ENCODE measurements around the gene SERGEF. TPM values are rescaled to one million over a fixed set of nuclear protein-coding genes. Genes with fewer than 3 reads are reported as not detected.

SERGEF gene
- polyA plus RNA-seq, 2 of the 4 experiments (the other 2 are of a cell fraction), result 20.7 to 24.1 TPM

DNA sequence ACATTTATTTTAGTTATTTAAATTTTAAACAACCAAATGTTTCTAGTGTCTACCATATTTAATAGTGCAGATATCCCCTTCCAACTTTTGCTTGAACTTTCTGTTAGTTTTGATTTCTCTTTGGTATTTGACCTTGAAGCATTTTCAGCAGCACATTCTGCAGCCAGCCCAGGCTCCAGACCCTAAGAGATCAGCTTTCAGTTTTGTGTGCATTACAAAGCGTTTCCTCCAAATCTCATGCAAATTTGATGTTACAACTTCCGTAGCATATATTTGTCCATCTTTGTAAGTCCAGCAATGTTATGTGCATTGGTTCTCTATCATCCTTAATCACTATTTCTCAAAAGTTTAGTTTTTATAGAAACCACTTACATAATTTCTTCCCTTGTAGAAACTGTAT, 14.6 kb upstream of the SERGEF start:
- DNase-seq (ENCODE audit: low read depth in 1 of 2, low spot score in 1 of 2) (no peak), ATAC-seq (no peak), FAIRE-seq (no peak)
- ChIA-PET POLR2A (no interaction called here), CTCF (interaction anchor here (1.0 kb wide), 1 partner anchor 8 kb away, joined by 3 read pairs; no protein-coding TSS in a partner anchor)
- H3K9me3 ChIP-seq, result no peaks in the 10 kb centered on the region
- H3K4me1 ChIP-seq, result no peaks in the 10 kb centered on the region
- TF ChIP-seq ZNF302 (CRISPR knock-in tag; IDR thresholded peaks at IDR 0.05) (no peak), BHLHE40 (IDR thresholded peaks at IDR 0.05; ENCODE audit: low read depth, low read length) (no peak), NFE2L2 (conservative IDR thresholded peaks at IDR 0.05; ENCODE audit: low read length) (no peak), RAD21 (conservative IDR thresholded peaks at IDR 0.05 in 1 of 2, IDR thresholded peaks at IDR 0.05 in 1 of 2) (no peak), TFCP2L1 (CRISPR knock-in tag; IDR thresholded peaks at IDR 0.05) (no peak), SMC3 (IDR thresholded peaks at IDR 0.05) (no peak), EHMT2 (IDR thresholded peaks at IDR 0.05; ENCODE audit: low read depth) (no peak), ZSCAN20 (CRISPR knock-in tag; IDR thresholded peaks at IDR 0.05) (no peak)
- TF ChIP-seq, protein P1, sequence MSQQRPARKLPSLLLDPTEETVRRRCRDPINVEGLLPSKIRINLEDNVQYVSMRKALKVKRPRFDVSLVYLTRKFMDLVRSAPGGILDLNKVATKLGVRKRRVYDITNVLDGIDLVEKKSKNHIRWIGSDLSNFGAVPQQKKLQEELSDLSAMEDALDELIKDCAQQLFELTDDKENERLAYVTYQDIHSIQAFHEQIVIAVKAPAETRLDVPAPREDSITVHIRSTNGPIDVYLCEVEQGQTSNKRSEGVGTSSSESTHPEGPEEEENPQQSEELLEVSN (IDR thresholded peaks at IDR 0.05; ENCODE audit: borderline replicate concordance, low read depth), result no peak
- H3K4me2 ChIP-seq, result no peak overlapping the region
- 65% methylated on average over 2 of the region's 2 CpGs for WGBS (ENCODE audit: missing lambda C conversion rate)
- H3K4me3 ChIP-seq, result no peak overlapping the region
- H3K27ac ChIP-seq, result no peak overlapping the region

DNA sequence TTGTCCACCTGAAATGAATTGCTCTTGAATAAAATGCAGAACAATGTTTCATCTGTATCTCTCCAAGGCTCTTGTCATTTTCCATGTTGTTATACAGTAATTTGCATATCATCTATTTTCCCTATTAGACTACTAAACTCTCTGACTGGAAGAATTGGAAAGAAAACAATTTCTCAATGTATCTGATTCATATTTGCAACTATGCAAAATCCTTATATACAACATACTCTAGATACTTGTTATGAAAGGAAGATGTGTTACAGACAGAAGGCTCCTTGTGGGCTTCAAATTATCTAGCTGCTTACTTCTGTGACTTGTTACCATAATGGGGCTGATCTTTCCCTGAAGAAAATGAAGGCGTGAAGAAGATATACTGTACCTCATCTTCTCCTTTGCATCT, 9.6 kb upstream of the SERGEF start:
- Histone ChIP-seq H3K27ac (no peak overlapping the region), H3K4me1 (no peaks in the 10 kb centered on the region), H3K9me3 (no peaks in the 10 kb centered on the region), H3K4me2 (no peak overlapping the region), H3K4me3 (no peak overlapping the region)
- FAIRE-seq (no peak), ATAC-seq (no peak), DNase-seq (ENCODE audit: low read depth in 1 of 2, low spot score in 1 of 2) (no peak)
- ChIA-PET CTCF (no interaction called here), POLR2A (no interaction called here)
- WGBS (ENCODE audit: missing lambda C conversion rate), result 3% methylated on average over 1 of the region's 1 CpG
- TF ChIP-seq EHMT2 (IDR thresholded peaks at IDR 0.05; ENCODE audit: low read depth), result no peak
- peak; percentile 55 for TF ChIP-seq MAFK (IDR thresholded peaks at IDR 0.05; ENCODE audit: partially characterized antibody)

DNA sequence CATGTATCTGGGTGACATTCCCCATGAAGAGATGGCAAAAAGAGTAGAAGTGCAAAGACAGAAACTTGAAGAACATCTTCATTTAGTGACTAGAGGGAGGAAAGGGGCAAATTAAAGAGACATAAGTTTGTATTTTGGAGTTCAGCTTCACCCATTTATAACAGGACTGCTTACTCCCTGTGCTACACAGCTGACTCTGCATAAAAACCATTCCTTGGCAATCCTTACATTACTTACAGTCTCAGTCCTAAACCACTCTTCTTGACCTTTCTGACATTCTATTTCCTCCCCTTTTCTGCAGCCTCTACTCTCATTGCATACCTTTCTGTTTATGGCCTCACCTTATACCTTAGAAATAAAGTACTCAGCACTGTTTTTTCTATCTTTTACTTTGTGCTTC, 6.8 kb upstream of the SERGEF start:
- Histone ChIP-seq H3K4me2 (no peak overlapping the region), H3K4me1 (no peaks in the 10 kb centered on the region), H3K27ac (no peak overlapping the region), H3K4me3 (no peak overlapping the region), H3K9me3 (no peaks in the 10 kb centered on the region)
- DNase-seq (ENCODE audit: low read depth in 1 of 2, low spot score in 1 of 2) (no peak), ATAC-seq (no peak), FAIRE-seq (no peak)
- POLR2A ChIA-PET, result no interaction called here
- CTCF ChIA-PET, result no interaction called here
- TF ChIP-seq MAFK (IDR thresholded peaks at IDR 0.05; ENCODE audit: partially characterized antibody) (peak; percentile 61), FOXS1 (CRISPR knock-in tag; IDR thresholded peaks at IDR 0.05) (no peak), EHMT2 (IDR thresholded peaks at IDR 0.05; ENCODE audit: low read depth) (no peak)

DNA sequence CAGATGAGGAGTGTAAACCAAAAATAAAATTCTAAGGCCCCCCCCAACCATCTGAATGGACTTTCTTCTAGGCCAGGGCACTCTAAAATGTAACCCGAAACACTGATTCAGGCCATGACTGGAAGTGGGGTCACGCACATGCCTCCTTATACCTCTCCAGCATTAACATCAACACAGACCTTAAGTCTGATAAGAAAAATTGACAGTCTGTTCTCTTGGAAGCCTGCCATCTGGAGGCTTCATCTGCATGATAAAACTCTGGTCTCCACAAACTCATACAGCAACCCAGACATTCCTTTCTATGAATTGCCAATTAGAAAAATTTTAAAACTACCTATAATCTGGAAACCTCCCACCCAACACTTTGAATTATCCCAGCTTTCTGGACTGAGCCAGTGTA, 3.9 kb upstream of the SERGEF start:
- ChIA-PET POLR2A (no interaction called here), CTCF (interaction anchor here (1.0 kb wide), 1 partner anchor 38 kb away, joined by 4 read pairs; no protein-coding TSS in a partner anchor)
- Histone ChIP-seq H3K27ac (no peak overlapping the region), H3K4me1 (peaks cover 9% of the 10 kb centered on the region; the same call in 2 of the 3 replicates), H3K4me2 (no peak overlapping the region), H3K4me3 (no peak overlapping the region), H3K9me3 (no peaks in the 10 kb centered on the region)
- no peak for TF ChIP-seq NR3C1 (IDR thresholded peaks at IDR 0.05)
- TF ChIP-seq MYC (IDR thresholded peaks at IDR 0.05; ENCODE audit: borderline replicate concordance, low read length), result no peak
- no peak for TF ChIP-seq FOSL2 (IDR thresholded peaks at IDR 0.05)
- TF ChIP-seq FOSL2 (CRISPR knock-in tag; IDR thresholded peaks at IDR 0.05), result no peak
- no peak for TF ChIP-seq HDAC2 (IDR thresholded peaks at IDR 0.05)
- no peak for TF ChIP-seq TP53 (CRISPR knock-in tag; IDR thresholded peaks at IDR 0.05)
- no peak for TF ChIP-seq CBX2 (IDR thresholded peaks at IDR 0.05; ENCODE audit: borderline replicate concordance, low read depth)
- no peak for TF ChIP-seq RAD21 (conservative IDR thresholded peaks at IDR 0.05 in 1 of 2, IDR thresholded peaks at IDR 0.05 in 1 of 2)
- no peak for TF ChIP-seq HOXA7 (CRISPR knock-in tag; IDR thresholded peaks at IDR 0.05)
- TF ChIP-seq RCOR1 (IDR thresholded peaks at IDR 0.05; ENCODE audit: low read depth, low read length), result no peak
- no peak for TF ChIP-seq CBX8 (IDR thresholded peaks at IDR 0.05)
- TF ChIP-seq ZFP36 (IDR thresholded peaks at IDR 0.05; ENCODE audit: borderline replicate concordance, partially characterized antibody), result no peak
- TF ChIP-seq, protein P2, sequence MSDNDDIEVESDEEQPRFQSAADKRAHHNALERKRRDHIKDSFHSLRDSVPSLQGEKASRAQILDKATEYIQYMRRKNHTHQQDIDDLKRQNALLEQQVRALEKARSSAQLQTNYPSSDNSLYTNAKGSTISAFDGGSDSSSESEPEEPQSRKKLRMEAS (IDR thresholded peaks at IDR 0.05), result no peak
- no peak for TF ChIP-seq KDM1A (IDR thresholded peaks at IDR 0.05; ENCODE audit: low read depth)
- TF ChIP-seq POLR2AphosphoS2 (conservative IDR thresholded peaks at IDR 0.05; ENCODE audit: low read length), result no peak
- no peak for TF ChIP-seq FOSB (CRISPR knock-in tag; IDR thresholded peaks at IDR 0.05)
- no peak for TF ChIP-seq ESRRA (IDR thresholded peaks at IDR 0.05; ENCODE audit: borderline replicate concordance, low read length)
- no peak for TF ChIP-seq KDM5A (IDR thresholded peaks at IDR 0.05)
- no peak for TF ChIP-seq ZSCAN20 (CRISPR knock-in tag; IDR thresholded peaks at IDR 0.05)
- no peak for FAIRE-seq
- DNase-seq (ENCODE audit: low read depth in 1 of 2, low spot score in 1 of 2), result no peak
- WGBS (ENCODE audit: missing lambda C conversion rate), result 54% methylated on average over 2 of the region's 2 CpGs
- no peak for ATAC-seq

Data from A549 (cell line).